ENCODE results near the gene TDRD10.

Gene TDRD10

GRCh38 chr1:154495496-154496273 lies 6.3 kb upstream of the TDRD10 start:
- no peak overlapping the region for H3K4me3 ChIP-seq (ENCODE audit: control insufficient read depth in 1 of 7, extremely low read depth in 1 of 7, insufficient read depth in 4 of 7, low read depth in 2 of 7, low read length in 6 of 7)
- WGBS (ENCODE audit: insufficient coverage) = 54% methylated on average over 6 of the region's 8 CpGs
- no peak overlapping the region for H3K27ac ChIP-seq (ENCODE audit: insufficient read depth in 1 of 2, low read depth in 1 of 2, low read length in 2 of 2, poor library complexity in 1 of 2, severe bottlenecking in 2 of 2)
- peaks cover 20 to 53% (median 36%) of the 10 kb centered on the region in 4 experiments for H3K4me1 ChIP-seq (ENCODE audit: control extremely low read depth in 1 of 4, control insufficient read depth in 4 of 4, insufficient read depth in 4 of 4, low read length in 3 of 4)
- peaks cover 0 to 8% (median 6%) of the 10 kb centered on the region in 5 experiments for H3K27me3 ChIP-seq (replicated peaks in 2 of 5; ENCODE audit: control insufficient read depth in 4 of 5, insufficient read depth in 5 of 5, low read length in 4 of 5)
- CTCF ChIA-PET = interaction anchor here (1.1 to 20.1 kb wide), 4 partner anchors 9 to 56 kb away, joined by 3 to 341 read pairs (median 4); partner anchors contain the start of gene UBE2Q1
- no peak for DNase-seq
- no peaks in the 10 kb centered on the region for H3K9me3 ChIP-seq (ENCODE audit: control extremely low read depth in 1 of 5, control insufficient read depth in 4 of 5, insufficient read depth in 2 of 5, low read depth in 1 of 5, low read length in 4 of 5)
- POLR2A ChIA-PET = no interaction called here
- H3K36me3 ChIP-seq (ENCODE audit: control insufficient read depth in 4 of 4, insufficient read depth in 4 of 4, low read length in 3 of 4) = no peaks in the 10 kb centered on the region

DNA sequence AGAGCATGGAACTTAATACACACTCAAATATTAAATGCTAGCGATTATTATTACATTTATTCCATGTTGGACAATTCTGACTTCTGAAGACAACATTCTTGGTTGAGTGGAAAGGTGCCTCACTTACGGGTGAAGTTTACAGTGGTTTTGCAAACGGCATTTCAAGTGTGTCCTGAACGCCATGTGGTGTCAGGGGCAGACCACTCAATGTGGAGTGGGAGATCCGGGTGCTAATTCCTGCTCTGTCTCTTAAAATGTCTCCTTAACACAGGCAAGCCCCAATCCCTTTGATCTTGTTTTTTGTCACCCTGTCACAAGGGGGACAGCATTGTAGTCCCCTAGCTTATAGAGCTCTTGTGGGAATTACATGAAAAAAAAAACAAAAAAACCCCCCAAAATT lies 5.6 kb upstream of the TDRD10 start:
- peaks cover 0 to 15% (median 12%) of the 10 kb centered on the region in 5 experiments for H3K27me3 ChIP-seq (replicated peaks in 2 of 5; ENCODE audit: control insufficient read depth in 4 of 5, insufficient read depth in 5 of 5, low read length in 4 of 5)
- CTCF ChIA-PET = interaction anchor here (1.1 to 20.1 kb wide), 2 partner anchors 10 to 55 kb away, joined by 3 to 341 read pairs; partner anchors contain the start of gene UBE2Q1
- POLR2A ChIA-PET = no interaction called here
- peaks cover 20 to 53% (median 38%) of the 10 kb centered on the region in 4 experiments for H3K4me1 ChIP-seq (ENCODE audit: control extremely low read depth in 1 of 4, control insufficient read depth in 4 of 4, insufficient read depth in 4 of 4, low read length in 3 of 4)
- no peaks in the 10 kb centered on the region for H3K9me3 ChIP-seq (ENCODE audit: control extremely low read depth in 1 of 5, control insufficient read depth in 4 of 5, insufficient read depth in 2 of 5, low read depth in 1 of 5, low read length in 4 of 5)
- no peak overlapping the region for H3K27ac ChIP-seq (ENCODE audit: insufficient read depth in 1 of 2, low read depth in 1 of 2, low read length in 2 of 2, poor library complexity in 1 of 2, severe bottlenecking in 2 of 2)
- no peak for DNase-seq
- no peak overlapping the region for H3K4me3 ChIP-seq (ENCODE audit: control insufficient read depth in 1 of 7, extremely low read depth in 1 of 7, insufficient read depth in 4 of 7, low read depth in 2 of 7, low read length in 6 of 7)
- H3K36me3 ChIP-seq (ENCODE audit: control insufficient read depth in 4 of 4, insufficient read depth in 4 of 4, low read length in 3 of 4) = no peaks in the 10 kb centered on the region
- no CpG with 5 or more reads among the region's 5 CpGs for WGBS (ENCODE audit: insufficient coverage)

- CTCF ChIA-PET = interaction anchor here (1.3 to 20.1 kb wide), 2 partner anchors 16 to 54 kb away, joined by 8 to 341 read pairs; partner anchors contain the start of gene UBE2Q1
- POLR2A ChIA-PET = interaction anchor here (0.6 kb wide), 1 partner anchor 314 kb away, joined by 3 read pairs; no protein-coding TSS in a partner anchor
- H3K27me3 ChIP-seq (replicated peaks in 2 of 5; ENCODE audit: control insufficient read depth in 4 of 5, insufficient read depth in 5 of 5, low read length in 4 of 5) = peaks cover 0 to 24% (median 16%) of the 10 kb centered on the region in 5 experiments
- 11% methylated on average over 3 of the region's 5 CpGs for WGBS (ENCODE audit: insufficient coverage)
- H3K36me3 ChIP-seq (ENCODE audit: control insufficient read depth in 4 of 4, insufficient read depth in 4 of 4, low read length in 3 of 4) = no peaks in the 10 kb centered on the region
- H3K27ac ChIP-seq (ENCODE audit: insufficient read depth in 1 of 2, low read depth in 1 of 2, low read length in 2 of 2, poor library complexity in 1 of 2, severe bottlenecking in 2 of 2) = no peak overlapping the region
- H3K4me3 ChIP-seq (ENCODE audit: control insufficient read depth in 1 of 7, extremely low read depth in 1 of 7, insufficient read depth in 4 of 7, low read depth in 2 of 7, low read length in 6 of 7) = peak overlapping the region in 1 of 7 experiments; percentile 23
- peaks cover 16 to 46% (median 41%) of the 10 kb centered on the region in 4 experiments for H3K4me1 ChIP-seq (ENCODE audit: control extremely low read depth in 1 of 4, control insufficient read depth in 4 of 4, insufficient read depth in 4 of 4, low read length in 3 of 4)
- H3K9me3 ChIP-seq (ENCODE audit: control extremely low read depth in 1 of 5, control insufficient read depth in 4 of 5, insufficient read depth in 2 of 5, low read depth in 1 of 5, low read length in 4 of 5) = no peaks in the 10 kb centered on the region
- DNase-seq = peak in 2 of 3 donors; percentile 66 to 72
These were observed 4.8 kb upstream of the TDRD10 start for GRCh38 chr1:154497026-154497806.

- peaks cover 0 to 7% (median 0%) of the 10 kb centered on the region in 5 experiments for H3K9me3 ChIP-seq (ENCODE audit: control extremely low read depth in 1 of 5, control insufficient read depth in 4 of 5, insufficient read depth in 2 of 5, low read depth in 1 of 5, low read length in 4 of 5)
- no peak overlapping the region for H3K4me3 ChIP-seq (ENCODE audit: control insufficient read depth in 1 of 7, extremely low read depth in 1 of 7, insufficient read depth in 4 of 7, low read depth in 2 of 7, low read length in 6 of 7)
- peaks cover 2 to 34% (median 29%) of the 10 kb centered on the region in 4 experiments for H3K4me1 ChIP-seq (ENCODE audit: control extremely low read depth in 1 of 4, control insufficient read depth in 4 of 4, insufficient read depth in 4 of 4, low read length in 3 of 4)
- ChIA-PET POLR2A (no interaction called here), CTCF (interaction anchor here (1.2 to 1.8 kb wide), 4 partner anchors 10 to 43 kb away, joined by 3 to 5 read pairs (median 4); no protein-coding TSS in a partner anchor)
- no CpG with 5 or more reads among the region's 1 CpG for WGBS (ENCODE audit: insufficient coverage)
- H3K36me3 ChIP-seq (ENCODE audit: control insufficient read depth in 4 of 4, insufficient read depth in 4 of 4, low read length in 3 of 4) = no peaks in the 10 kb centered on the region
- DNase-seq = no peak
- no peak overlapping the region for H3K27ac ChIP-seq (ENCODE audit: insufficient read depth in 1 of 2, low read depth in 1 of 2, low read length in 2 of 2, poor library complexity in 1 of 2, severe bottlenecking in 2 of 2)
- peaks cover 7 to 45% (median 22%) of the 10 kb centered on the region in 5 experiments for H3K27me3 ChIP-seq (replicated peaks in 2 of 5; ENCODE audit: control insufficient read depth in 4 of 5, insufficient read depth in 5 of 5, low read length in 4 of 5)
These were observed 2.6 kb upstream of the TDRD10 start for GRCh38 chr1:154499446-154499845.

- Histone ChIP-seq H3K36me3 (ENCODE audit: control insufficient read depth in 4 of 4, insufficient read depth in 4 of 4, low read length in 3 of 4) (no peaks in the 10 kb centered on the region), H3K27me3 (replicated peaks in 2 of 5; ENCODE audit: control insufficient read depth in 4 of 5, insufficient read depth in 5 of 5, low read length in 4 of 5) (peaks cover 9 to 47% (median 24%) of the 10 kb centered on the region in 5 experiments), H3K9me3 (ENCODE audit: control extremely low read depth in 1 of 5, control insufficient read depth in 4 of 5, insufficient read depth in 2 of 5, low read depth in 1 of 5, low read length in 4 of 5) (peaks cover 0 to 7% (median 0%) of the 10 kb centered on the region in 5 experiments), H3K4me1 (ENCODE audit: control extremely low read depth in 1 of 4, control insufficient read depth in 4 of 4, insufficient read depth in 4 of 4, low read length in 3 of 4) (peaks cover 2 to 30% (median 24%) of the 10 kb centered on the region in 4 experiments), H3K4me3 (ENCODE audit: control insufficient read depth in 1 of 7, extremely low read depth in 1 of 7, insufficient read depth in 4 of 7, low read depth in 2 of 7, low read length in 6 of 7) (no peak overlapping the region), H3K27ac (ENCODE audit: insufficient read depth in 1 of 2, low read depth in 1 of 2, low read length in 2 of 2, poor library complexity in 1 of 2, severe bottlenecking in 2 of 2) (no peak overlapping the region)
- ChIA-PET CTCF (interaction anchor here (0.9 to 2.1 kb wide), 8 partner anchors 10 to 171 kb away, joined by 3 to 6 read pairs (median 3); no protein-coding TSS in a partner anchor), POLR2A (no interaction called here)
- 81% methylated on average over 8 of the region's 8 CpGs for WGBS (ENCODE audit: insufficient coverage)
- no peak for DNase-seq
These were observed 1.5 kb upstream of the TDRD10 start for GRCh38 chr1:154500533-154500932.

- peaks cover 0 to 26% (median 18%) of the 10 kb centered on the region in 4 experiments for H3K4me1 ChIP-seq (ENCODE audit: control extremely low read depth in 1 of 4, control insufficient read depth in 4 of 4, insufficient read depth in 4 of 4, low read length in 3 of 4)
- peak overlapping the region in 5 of 7 experiments; percentile 10 to 63 (median 55) for H3K4me3 ChIP-seq (ENCODE audit: control insufficient read depth in 1 of 7, extremely low read depth in 1 of 7, insufficient read depth in 4 of 7, low read depth in 2 of 7, low read length in 6 of 7)
- WGBS (ENCODE audit: insufficient coverage) = 7% methylated on average over 54 of the region's 54 CpGs
- DNase-seq = peak in 1 of 3 donors; percentile 36
- no peaks in the 10 kb centered on the region for H3K36me3 ChIP-seq (ENCODE audit: control insufficient read depth in 4 of 4, insufficient read depth in 4 of 4, low read length in 3 of 4)
- ChIA-PET POLR2A (no interaction called here), CTCF (interaction anchor here (0.9 to 2.1 kb wide), 4 partner anchors 19 to 47 kb away, joined by 3 to 6 read pairs (median 4); no protein-coding TSS in a partner anchor)
- H3K9me3 ChIP-seq (ENCODE audit: control extremely low read depth in 1 of 5, control insufficient read depth in 4 of 5, insufficient read depth in 2 of 5, low read depth in 1 of 5, low read length in 4 of 5) = peaks cover 0 to 7% (median 2%) of the 10 kb centered on the region in 5 experiments
- H3K27me3 ChIP-seq (replicated peaks in 2 of 5; ENCODE audit: control insufficient read depth in 4 of 5, insufficient read depth in 5 of 5, low read length in 4 of 5) = peaks cover 9 to 50% (median 24%) of the 10 kb centered on the region in 5 experiments
- no peak overlapping the region for H3K27ac ChIP-seq (ENCODE audit: insufficient read depth in 1 of 2, low read depth in 1 of 2, low read length in 2 of 2, poor library complexity in 1 of 2, severe bottlenecking in 2 of 2)
These were observed 475 bp upstream of the TDRD10 start for GRCh38 chr1:154501423-154502065.

All from common myeloid progenitor, CD34-positive (primary cell).